HTERT RPE-1 (cell line): ENCODE measurements around the gene SGCA.

ENCODE experiments used
- in situ Hi-C: fragments of 300-500 bp; cut with MboI; formaldehyde crosslinking; loops from 4 replicates; pipeline ENCODE4 v1.14.3; 2020; ENCODE audit warnings: low sequenced_read_pairs

SGCA gene

GRCh38 chr17:50134206-50135110 lies 31.3 kb upstream of the SGCA start:
- in situ Hi-C loops: no loop called here

GRCh38 chr17:50135316-50136095 lies 30.3 kb upstream of the SGCA start:
- in situ Hi-C loops: no loop called here

- in situ Hi-C loops: no loop called here
These were observed 29.6 kb upstream of the SGCA start for GRCh38 chr17:50136096-50136687.

GRCh38 chr17:50137042-50137441 lies 28.8 kb upstream of the SGCA start:
- in situ Hi-C loops: no loop called here

GRCh38 chr17:50139185-50139783 lies 26.5 kb upstream of the SGCA start:
- in situ Hi-C loops: no loop called here

GRCh38 chr17:50139950-50140885 lies 25.6 kb upstream of the SGCA start:
- in situ Hi-C loops: no loop called here

- in situ Hi-C loops: no loop called here
These were observed 24.6 kb upstream of the SGCA start for GRCh38 chr17:50141026-50141744.

- in situ Hi-C loops: no loop called here
These were observed 24.1 kb upstream of the SGCA start for GRCh38 chr17:50141745-50142110.

GRCh38 chr17:50143461-50144176 lies 22.2 kb upstream of the SGCA start:
- in situ Hi-C loops: no loop called here

- in situ Hi-C loops: no loop called here
These were observed 21.4 kb upstream of the SGCA start for GRCh38 chr17:50144355-50144754.

GRCh38 chr17:50144845-50145531 lies 20.8 kb upstream of the SGCA start:
- in situ Hi-C loops: no loop called here

- in situ Hi-C loops: no loop called here
These were observed 20.1 kb upstream of the SGCA start for GRCh38 chr17:50145532-50146229.

- in situ Hi-C loops: no loop called here
These were observed 19.4 kb upstream of the SGCA start for GRCh38 chr17:50146230-50146926.

- in situ Hi-C loops: no loop called here
These were observed 18.7 kb upstream of the SGCA start for GRCh38 chr17:50146927-50147665.

GRCh38 chr17:50147841-50148225 lies 18.0 kb upstream of the SGCA start:
- in situ Hi-C loops: no loop called here
